ENCODE results near the gene SLC45A2.

Gene SLC45A2

DNA sequence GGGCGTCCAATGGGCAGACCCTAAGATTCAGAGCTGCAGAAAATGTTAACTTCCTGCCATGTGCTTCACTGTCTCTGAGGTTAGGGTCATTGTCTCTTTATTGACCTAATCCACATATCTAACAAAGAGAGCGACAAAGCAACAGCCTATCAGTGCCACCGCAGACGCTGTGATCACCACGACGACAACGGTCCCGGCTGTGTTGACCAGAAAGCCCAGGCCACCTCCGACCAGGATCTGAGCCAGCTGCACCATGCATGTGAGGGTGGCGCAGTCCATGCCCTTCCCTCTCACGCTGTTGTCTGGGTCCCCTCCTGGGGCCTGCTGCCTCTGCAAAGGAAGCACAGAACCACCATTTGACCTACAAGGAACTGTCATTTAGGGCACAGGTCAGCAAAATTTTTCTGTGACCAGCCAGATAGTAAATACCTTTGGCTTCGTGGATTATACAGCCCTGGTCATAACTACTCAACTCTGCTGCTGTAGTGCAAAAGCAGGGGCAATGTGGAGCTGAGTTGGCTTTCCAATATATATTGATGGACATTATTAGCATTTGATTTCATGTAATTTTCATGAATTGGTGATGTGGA, 39.9 kb downstream of the SLC45A2 start:
- TF ChIP-seq, protein P1, sequence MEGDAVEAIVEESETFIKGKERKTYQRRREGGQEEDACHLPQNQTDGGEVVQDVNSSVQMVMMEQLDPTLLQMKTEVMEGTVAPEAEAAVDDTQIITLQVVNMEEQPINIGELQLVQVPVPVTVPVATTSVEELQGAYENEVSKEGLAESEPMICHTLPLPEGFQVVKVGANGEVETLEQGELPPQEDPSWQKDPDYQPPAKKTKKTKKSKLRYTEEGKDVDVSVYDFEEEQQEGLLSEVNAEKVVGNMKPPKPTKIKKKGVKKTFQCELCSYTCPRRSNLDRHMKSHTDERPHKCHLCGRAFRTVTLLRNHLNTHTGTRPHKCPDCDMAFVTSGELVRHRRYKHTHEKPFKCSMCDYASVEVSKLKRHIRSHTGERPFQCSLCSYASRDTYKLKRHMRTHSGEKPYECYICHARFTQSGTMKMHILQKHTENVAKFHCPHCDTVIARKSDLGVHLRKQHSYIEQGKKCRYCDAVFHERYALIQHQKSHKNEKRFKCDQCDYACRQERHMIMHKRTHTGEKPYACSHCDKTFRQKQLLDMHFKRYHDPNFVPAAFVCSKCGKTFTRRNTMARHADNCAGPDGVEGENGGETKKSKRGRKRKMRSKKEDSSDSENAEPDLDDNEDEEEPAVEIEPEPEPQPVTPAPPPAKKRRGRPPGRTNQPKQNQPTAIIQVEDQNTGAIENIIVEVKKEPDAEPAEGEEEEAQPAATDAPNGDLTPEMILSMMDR (conservative IDR thresholded peaks at IDR 0.05; ENCODE audit: low read length): no peak
- H3K4me3 ChIP-seq (ENCODE audit: low read length): no peak overlapping the region
- no peak for DNase-seq (ENCODE audit: low read depth)

DNA sequence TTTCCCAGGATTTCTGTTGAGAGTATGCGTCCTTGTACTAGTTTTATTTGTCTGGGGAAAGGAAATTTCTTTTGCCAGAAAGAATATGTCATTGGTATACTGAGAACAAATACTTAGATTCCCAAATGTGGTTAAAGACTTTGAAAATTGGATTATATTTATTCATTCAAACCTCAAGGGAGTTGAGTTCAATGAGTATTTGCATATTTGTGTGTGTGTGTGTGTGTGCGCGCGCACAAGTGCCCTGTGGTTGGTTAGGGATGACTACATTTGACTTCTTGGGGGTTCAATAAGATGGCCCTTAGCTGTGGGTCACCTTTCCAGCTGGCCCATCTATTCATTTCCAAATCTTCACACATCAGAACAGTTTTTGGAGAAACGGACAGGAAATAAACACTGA, 43.4 kb downstream of the SLC45A2 start:
- DNase-seq (ENCODE audit: low read depth): no peak
- H3K4me3 ChIP-seq (ENCODE audit: low read length): no peak overlapping the region
- TF ChIP-seq, protein P1 (conservative IDR thresholded peaks at IDR 0.05; ENCODE audit: low read length): no peak

DNA sequence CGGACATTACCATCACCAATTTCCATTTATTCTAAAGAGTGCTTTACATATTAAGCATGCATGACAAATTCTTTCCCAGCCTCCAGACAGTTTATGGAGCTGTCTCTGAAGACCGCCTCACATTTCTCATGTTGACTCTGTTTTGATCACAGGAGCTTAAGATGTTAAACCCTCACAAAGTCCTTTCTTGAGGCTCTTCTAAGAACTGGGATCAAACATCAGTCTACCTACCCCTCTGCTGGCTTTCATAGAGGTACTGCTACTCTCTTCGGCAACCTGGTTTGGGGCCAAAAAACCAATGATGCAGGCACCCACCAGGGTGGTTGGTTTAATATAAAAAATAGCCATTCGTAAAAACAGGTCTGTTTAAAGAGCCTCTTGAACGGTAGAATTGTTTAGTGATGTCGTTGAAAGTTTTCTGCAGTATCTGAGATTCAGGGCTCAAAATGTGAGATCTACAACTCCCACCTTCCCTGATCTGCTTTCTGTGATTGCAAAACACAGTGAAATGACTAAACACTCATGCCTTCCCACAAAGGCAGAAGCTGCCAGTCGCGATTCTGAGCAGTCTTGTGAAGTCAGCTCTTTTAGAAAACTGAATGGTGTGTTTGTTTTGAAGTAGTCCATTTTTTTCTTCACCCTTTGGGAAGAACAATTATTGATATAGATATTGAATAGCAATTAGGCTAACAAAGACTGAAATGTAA, 44.8 kb downstream of the SLC45A2 start:
- DNase-seq (ENCODE audit: low read depth): peak; percentile 36
- H3K4me3 ChIP-seq (ENCODE audit: low read length): no peak overlapping the region
- TF ChIP-seq, protein P1 (conservative IDR thresholded peaks at IDR 0.05; ENCODE audit: low read length): no peak

DNA sequence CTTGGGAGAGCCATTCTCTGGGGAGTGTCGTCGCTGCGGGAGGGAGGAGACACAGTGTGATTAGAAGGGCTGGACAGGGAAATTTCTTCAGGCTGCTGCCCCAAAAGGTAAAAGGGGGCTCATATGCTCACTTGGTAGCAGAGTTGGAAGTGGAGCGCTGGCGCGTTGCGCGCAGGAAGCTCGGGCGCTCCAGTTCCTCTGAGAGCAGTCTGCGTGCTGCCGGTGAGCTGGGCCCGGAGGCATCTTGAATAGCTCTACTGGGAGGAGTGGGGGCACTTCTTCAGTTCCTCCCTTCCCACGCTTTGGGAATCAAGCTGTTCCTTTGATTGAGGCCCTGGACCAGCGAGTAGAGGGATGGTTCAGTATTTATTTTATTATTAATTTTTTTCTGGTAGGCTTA, 45.6 kb downstream of the SLC45A2 start:
- no peak overlapping the region for H3K4me3 ChIP-seq (ENCODE audit: low read length)
- TF ChIP-seq, protein P1 (conservative IDR thresholded peaks at IDR 0.05; ENCODE audit: low read length): no peak
- DNase-seq (ENCODE audit: low read depth): no peak

DNA sequence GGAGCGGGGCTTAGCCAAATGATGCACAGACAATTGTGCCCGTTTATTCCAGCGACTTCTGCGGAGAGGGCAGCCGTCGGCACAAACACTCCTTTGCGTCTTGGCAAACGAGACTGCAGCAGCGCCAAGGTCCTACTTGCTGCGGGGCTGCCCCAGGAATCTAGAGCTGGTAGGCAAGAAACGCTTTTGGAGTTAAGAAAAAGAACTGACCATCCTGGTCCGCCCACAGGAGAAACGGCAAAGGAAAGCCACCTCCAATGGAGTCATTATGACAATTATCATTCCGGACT, 46.0 kb downstream of the SLC45A2 start:
- H3K4me3 ChIP-seq (ENCODE audit: low read length): no peak overlapping the region
- TF ChIP-seq, protein P1 (conservative IDR thresholded peaks at IDR 0.05; ENCODE audit: low read length): no peak
- DNase-seq (ENCODE audit: low read depth): no peak

DNA sequence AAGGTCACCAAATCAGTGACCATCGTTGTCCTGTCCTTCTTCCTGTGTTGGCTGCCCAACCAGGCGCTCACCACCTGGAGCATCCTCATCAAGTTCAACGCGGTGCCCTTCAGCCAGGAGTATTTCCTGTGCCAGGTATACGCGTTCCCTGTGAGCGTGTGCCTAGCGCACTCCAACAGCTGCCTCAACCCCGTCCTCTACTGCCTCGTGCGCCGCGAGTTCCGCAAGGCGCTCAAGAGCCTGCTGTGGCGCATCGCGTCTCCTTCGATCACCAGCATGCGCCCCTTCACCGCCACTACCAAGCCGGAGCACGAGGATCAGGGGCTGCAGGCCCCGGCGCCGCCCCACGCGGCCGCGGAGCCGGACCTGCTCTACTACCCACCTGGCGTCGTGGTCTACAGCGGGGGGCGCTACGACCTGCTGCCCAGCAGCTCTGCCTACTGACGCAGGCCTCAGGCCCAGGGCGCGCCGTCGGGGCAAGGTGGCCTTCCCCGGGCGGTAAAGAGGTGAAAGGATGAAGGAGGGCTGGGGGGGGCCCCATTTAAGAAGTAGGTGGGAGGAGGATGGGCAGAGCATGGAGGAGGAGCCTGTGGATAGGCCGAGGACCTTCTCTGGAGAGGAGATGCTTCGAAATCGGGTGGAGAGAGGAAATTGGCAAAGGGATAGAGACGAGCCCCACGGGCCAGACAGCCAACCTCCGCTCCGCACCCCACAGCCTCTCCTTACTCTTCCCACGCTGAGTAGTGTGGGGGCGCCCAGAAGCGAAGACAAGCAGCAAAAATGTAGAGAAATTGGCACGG, 46.6 kb downstream of the SLC45A2 start:
- no peak overlapping the region for H3K4me3 ChIP-seq (ENCODE audit: low read length)
- TF ChIP-seq, protein P1 (conservative IDR thresholded peaks at IDR 0.05; ENCODE audit: low read length): no peak
- no peak for DNase-seq (ENCODE audit: low read depth)

Data from AG10803 (cell line).